Uterus (tissue), 4 donors: ENCODE data around the gene FBXO31. TPM values are rescaled to one million over a fixed set of nuclear protein-coding genes. Genes with fewer than 3 reads are reported as not detected.

Experiments
- DNase-seq, 2 donors: peaks; one replicate each; pipeline ENCODE4 v3.0.0-alpha.2; 2019 to 2020
- H3K27ac ChIP-seq, 2 donors: fragments of 200-600 bp; sonication (generic); 1 replicate in 1 of 2; 2 replicates in 1 of 2; pipeline ENCODE4 v1.5.1; 2016 to 2018
- H3K27me3 ChIP-seq, 2 donors: fragments of 200-600 bp; sonication (generic); one replicate each; pipeline ENCODE4 v1.5.1; 2018 to 2019; ENCODE audit warnings: control low read depth in 1 of 2
- H3K36me3 ChIP-seq, 2 donors: fragments of 200-600 bp; sonication (generic); one replicate each; pipeline ENCODE4 v1.5.1; 2019; ENCODE audit warnings: control low read depth in 1 of 2
- H3K4me1 ChIP-seq, 2 donors: fragments of 200-600 bp; sonication (generic); one replicate each; pipeline ENCODE4 v1.5.1; 2018 to 2019; ENCODE audit warnings: control low read depth in 1 of 2
- H3K4me3 ChIP-seq, 2 donors: fragments of 200-600 bp; sonication (generic); 1 replicate in 1 of 2; 2 replicates in 1 of 2; pipeline ENCODE4 v1.5.1; 2018 to 2019; ENCODE audit warnings: mild to moderate bottlenecking in 1 of 2
- H3K9me3 ChIP-seq, 2 donors: fragments of 200-600 bp; sonication (generic); one replicate each; pipeline ENCODE4 v1.5.1; 2019; ENCODE audit warnings: control low read depth in 1 of 2
- CTCF ChIP-seq, 4 experiments: fragments of 200-600 bp in 2 of 4; fragments of 450-650 bp in 2 of 4; sonication (generic) in 2 of 4; IDR thresholded peaks; one replicate each; pipeline ENCODE4 v1.5.1; 2016 to 2019; ENCODE audit warnings: antibody characterized with exemption in 4 of 4, mild to moderate bottlenecking in 2 of 4, moderate library complexity in 1 of 4
- POLR2A ChIP-seq, 2 donors: fragments of 450-650 bp; IDR thresholded peaks; one replicate each; pipeline ENCODE4 v1.6.1; 2016; ENCODE audit warnings: antibody characterized with exemption in 2 of 2, mild to moderate bottlenecking in 1 of 2, moderate library complexity in 1 of 2
- intact Hi-C: fragments of 100-400 bp; cut with DNase I; formaldehyde crosslinking; loops from one replicate; pipeline ENCODE4 v1.15.1; 2023; ENCODE audit warnings: low total_unique reads
- total RNA-seq, 4 donors: library from RNA; depleted of rRNA in 3 of 4; stranded (reverse); fragments of >200 nt in 3 of 4; gene quantifications; one replicate each; pipeline versions ENCODE4 v1.1.0 to v1.2.4, GENCODE V29; 2014 to 2023
- donor health status: DM: yes; HTN: yes; CAD: no.

The FBXO31 gene
- total RNA-seq, 4 donors from 2014 or later, result 35.2 to 309 (median 74.8) TPM

- H3K27me3 ChIP-seq, result no peaks in the 10 kb centered on the region
- DNase-seq, result no peak
- peaks cover 0 to 5% of the 10 kb centered on the region in 2 donors for H3K4me1 ChIP-seq
- TF ChIP-seq CTCF (IDR thresholded peaks at IDR 0.05) (no peak), POLR2A (IDR thresholded peaks at IDR 0.05) (no peak)
- no peaks in the 10 kb centered on the region for H3K9me3 ChIP-seq
- intact Hi-C loops, result no loop called here
- H3K36me3 ChIP-seq, result no peaks in the 10 kb centered on the region
- H3K4me3 ChIP-seq, result no peak overlapping the region
- H3K27ac ChIP-seq, result no peak overlapping the region
These were observed 11.7 kb upstream of the FBXO31 start for GRCh38 chr16:87395181-87395842.

GRCh38 chr16:87393680-87394055 lies 10.1 kb upstream of the FBXO31 start:
- peak overlapping the region; percentile 12 to 98 for H3K27ac ChIP-seq
- intact Hi-C loops, result no loop called here
- H3K27me3 ChIP-seq, result no peaks in the 10 kb centered on the region
- no peak for DNase-seq
- H3K36me3 ChIP-seq, result no peaks in the 10 kb centered on the region
- H3K4me1 ChIP-seq, result peaks cover 0 to 5% of the 10 kb centered on the region in 2 donors
- no peaks in the 10 kb centered on the region for H3K9me3 ChIP-seq
- TF ChIP-seq CTCF (IDR thresholded peaks at IDR 0.05), result no peak
- TF ChIP-seq POLR2A (IDR thresholded peaks at IDR 0.05), result no peak
- peak overlapping the region; percentile 63 to 77 for H3K4me3 ChIP-seq

GRCh38 chr16:87392821-87393679 lies 9.5 kb upstream of the FBXO31 start:
- Histone ChIP-seq H3K9me3 (no peaks in the 10 kb centered on the region), H3K27me3 (no peaks in the 10 kb centered on the region), H3K4me1 (peaks cover 0 to 5% of the 10 kb centered on the region in 2 donors), H3K36me3 (no peaks in the 10 kb centered on the region), H3K27ac (peak overlapping the region; percentile 93 to 98), H3K4me3 (peak overlapping the region; percentile 63 to 77)
- intact Hi-C loops, result no loop called here
- peak; percentile 44 to 46 for DNase-seq
- TF ChIP-seq POLR2A (IDR thresholded peaks at IDR 0.05) (no peak), CTCF (IDR thresholded peaks at IDR 0.05) (peak; percentile 12 to 36 (median 33))

GRCh38 chr16:87391950-87392820 lies 8.6 kb upstream of the FBXO31 start, which contains the start of gene MAP1LC3B:
Gene MAP1LC3B, plus strand, starts transcription at chr16:87392336. Its CDS starts 92 bp downstream, at chr16:87392428.
- Histone ChIP-seq H3K4me1 (peaks cover 0 to 9% of the 10 kb centered on the region in 2 donors), H3K4me3 (peak within 1 kb of the TSS; percentile 63 to 77), H3K27me3 (no peaks in the 10 kb centered on the region), H3K27ac (peak within 1 kb of the TSS; percentile 96 to 98), H3K9me3 (no peaks in the 10 kb centered on the region), H3K36me3 (no peaks in the 10 kb centered on the region)
- intact Hi-C loops, result no loop called here
- peak; percentile 94 to 99 for DNase-seq
- TF ChIP-seq POLR2A (IDR thresholded peaks at IDR 0.05) (peak; percentile 99 to 100), CTCF (IDR thresholded peaks at IDR 0.05) (peak in 2 of 4 experiments; percentile 14 to 30)
